ENCODE measurements around the gene VAMP2.

The VAMP2 gene

GRCh38 chr17:8153031-8153451, 9.7 kb downstream of the VAMP2 start:
- H3K4me3 ChIP-seq (IDR thresholded peaks at IDR 0.05; ENCODE audit: insufficient read depth, low read depth, low read length) = no peak overlapping the region
- H4K20me1 ChIP-seq (ENCODE audit: insufficient read depth) = no peaks in the 10 kb centered on the region
- no peak overlapping the region for H3K4me2 ChIP-seq
- no peak overlapping the region for H3K27ac ChIP-seq
- TF ChIP-seq CTCF (conservative IDR thresholded peaks at IDR 0.05; ENCODE audit: low read depth, low read length) = no peak
- no peaks in the 10 kb centered on the region for H3K36me3 ChIP-seq (ENCODE audit: insufficient read depth)
- H3K9ac ChIP-seq = no peak overlapping the region
- no peaks in the 10 kb centered on the region for H3K27me3 ChIP-seq (ENCODE audit: insufficient read depth, low read depth)
- no peaks in the 10 kb centered on the region for H3K4me1 ChIP-seq (ENCODE audit: low read depth, poor library complexity, severe bottlenecking)
- H3K79me2 ChIP-seq (ENCODE audit: insufficient read depth, low read depth) = no peaks in the 10 kb centered on the region
- no peak overlapping the region for H2AFZ ChIP-seq (ENCODE audit: low read depth)

- H3K4me2 ChIP-seq = peak within 1 kb of the TSS; percentile 33
- H3K4me3 ChIP-seq (IDR thresholded peaks at IDR 0.05; ENCODE audit: insufficient read depth, low read depth, low read length) = no peak within 1 kb of the TSS
- peak within 1 kb of the TSS; percentile 6; the same call in 1 of the 2 replicates for H3K9ac ChIP-seq
- no peaks in the 10 kb centered on the region for H4K20me1 ChIP-seq (ENCODE audit: insufficient read depth)
- H3K79me2 ChIP-seq (ENCODE audit: insufficient read depth, low read depth) = no peaks in the 10 kb centered on the region
- H3K36me3 ChIP-seq (ENCODE audit: insufficient read depth) = no peaks in the 10 kb centered on the region
- no peaks in the 10 kb centered on the region for H3K4me1 ChIP-seq (ENCODE audit: low read depth, poor library complexity, severe bottlenecking)
- H3K27me3 ChIP-seq (ENCODE audit: insufficient read depth, low read depth) = no peaks in the 10 kb centered on the region
- no peak within 1 kb of the TSS for H2AFZ ChIP-seq (ENCODE audit: low read depth)
- 0 out of 2 replicates have a peak within 1 kb of the TSS, but pooled peaks have one; percentile 11 for H3K27ac ChIP-seq
- TF ChIP-seq CTCF (conservative IDR thresholded peaks at IDR 0.05; ENCODE audit: low read depth, low read length) = no peak
These were observed 10.5 kb downstream of the VAMP2 start, which contains the start of gene PER1 for GRCh38 chr17:8152112-8152775. Gene PER1, minus strand, starts transcription at chr17:8152404. Its CDS starts 1,698 bp downstream, at chr17:8150706.

- Histone ChIP-seq H3K27ac (0 out of 2 replicates have a peak overlapping the region, but pooled peaks have one; percentile 11), H3K9ac (peak overlapping the region; percentile 6; the same call in 1 of the 2 replicates), H3K27me3 (ENCODE audit: insufficient read depth, low read depth) (no peaks in the 10 kb centered on the region), H3K4me3 (IDR thresholded peaks at IDR 0.05; ENCODE audit: insufficient read depth, low read depth, low read length) (no peak overlapping the region), H3K4me2 (peak overlapping the region; percentile 33), H4K20me1 (ENCODE audit: insufficient read depth) (no peaks in the 10 kb centered on the region), H2AFZ (ENCODE audit: low read depth) (no peak overlapping the region), H3K4me1 (ENCODE audit: low read depth, poor library complexity, severe bottlenecking) (no peaks in the 10 kb centered on the region), H3K79me2 (ENCODE audit: insufficient read depth, low read depth) (no peaks in the 10 kb centered on the region), H3K36me3 (ENCODE audit: insufficient read depth) (no peaks in the 10 kb centered on the region)
- no peak for TF ChIP-seq CTCF (conservative IDR thresholded peaks at IDR 0.05; ENCODE audit: low read depth, low read length)
These were observed 11.1 kb downstream of the VAMP2 start for GRCh38 chr17:8151641-8152111.

- no peak for TF ChIP-seq CTCF (conservative IDR thresholded peaks at IDR 0.05; ENCODE audit: low read depth, low read length)
- no peaks in the 10 kb centered on the region for H3K27me3 ChIP-seq (ENCODE audit: insufficient read depth, low read depth)
- H2AFZ ChIP-seq (ENCODE audit: low read depth) = no peak overlapping the region
These were observed 11.6 kb downstream of the VAMP2 start for GRCh38 chr17:8151120-8151640.

More at GRCh38 chr17:8151120-8151640, 11.6 kb downstream of the VAMP2 start:
- no peak overlapping the region for H3K9ac ChIP-seq
- H3K4me3 ChIP-seq (IDR thresholded peaks at IDR 0.05; ENCODE audit: insufficient read depth, low read depth, low read length) = no peak overlapping the region
- no peaks in the 10 kb centered on the region for H3K79me2 ChIP-seq (ENCODE audit: insufficient read depth, low read depth)
- no peaks in the 10 kb centered on the region for H3K4me1 ChIP-seq (ENCODE audit: low read depth, poor library complexity, severe bottlenecking)
- no peaks in the 10 kb centered on the region for H3K36me3 ChIP-seq (ENCODE audit: insufficient read depth)
- no peaks in the 10 kb centered on the region for H4K20me1 ChIP-seq (ENCODE audit: insufficient read depth)
- peak overlapping the region; percentile 33 for H3K4me2 ChIP-seq
- 0 out of 2 replicates have a peak overlapping the region, but pooled peaks have one; percentile 11 for H3K27ac ChIP-seq

All from KMS-11 (cell line).